GM18873 (cell line): ENCODE data around the gene PCDH19.
A peak's percentile ranks its signal among the peaks of the same experiment; 100 is the strongest.
"Not testable (repeated sequence)": the region's sequence is repeated elsewhere in the genome, so short reads cannot be mapped to it uniquely, and the experiment has no call there.

Source experiments
- ATAC-seq: cut with Tn5 transposase; IDR thresholded peaks from one replicate; pipeline ENCODE4 v1.9.1; 2021; ENCODE audit warnings: mild to moderate bottlenecking, moderate library complexity, moderate number of reproducible peaks; ENCODE audit not compliant: unreplicated experiment, low FRiP score

The PCDH19 gene

GRCh38 chrX:100409610-100410590 lies at the start of gene PCDH19:
PCDH19 (minus strand) TSS chrX:100410273; CDS start chrX:100408597, 1,676 bp downstream.
- ATAC-seq, result no peak

GRCh38 chrX:100449696-100450608 lies 39.9 kb upstream of the PCDH19 start:
- ATAC-seq, result no peak

GRCh38 chrX:100447655-100448397 lies 37.8 kb upstream of the PCDH19 start:
- ATAC-seq, result no peak

GRCh38 chrX:100445593-100445992 lies 35.5 kb upstream of the PCDH19 start:
- ATAC-seq, result no peak

GRCh38 chrX:100441321-100441720 lies 31.2 kb upstream of the PCDH19 start:
- not testable (repeated sequence) for ATAC-seq

GRCh38 chrX:100440006-100440405 lies 29.9 kb upstream of the PCDH19 start:
- ATAC-seq, result no peak

- no peak for ATAC-seq
Measured at GRCh38 chrX:100435726-100436125, 25.7 kb upstream of the PCDH19 start.

GRCh38 chrX:100424012-100424411 lies 13.9 kb upstream of the PCDH19 start:
- ATAC-seq, result no peak

- no peak for ATAC-seq
Measured at GRCh38 chrX:100418556-100418955, 8.5 kb upstream of the PCDH19 start.

- ATAC-seq, result no peak
Measured at GRCh38 chrX:100417681-100418080, 7.6 kb upstream of the PCDH19 start.

- ATAC-seq, result peak; percentile 69
Measured at GRCh38 chrX:100413229-100413628, 3.2 kb upstream of the PCDH19 start.

GRCh38 chrX:100411802-100412715 lies 2.0 kb upstream of the PCDH19 start:
- no peak for ATAC-seq

- no peak for ATAC-seq
Measured at GRCh38 chrX:100410901-100411801, 1.1 kb upstream of the PCDH19 start.

GRCh38 chrX:100408713-100409609 lies 1.1 kb downstream of the PCDH19 start:
- ATAC-seq, result no peak

GRCh38 chrX:100407784-100408712 lies 2.0 kb downstream of the PCDH19 start:
- no peak for ATAC-seq

- ATAC-seq, result no peak
Measured at GRCh38 chrX:100407147-100407783, 2.8 kb downstream of the PCDH19 start.
